K562 (cell line): ENCODE results near the gene SOCS3.

Experiments used
- USF2 ChIP-seq: sonication (generic); formaldehyde crosslinking; IDR thresholded peaks from 2 replicates; pipeline ENCODE4 v1.5.0; 2020; ENCODE audit warnings: missing genetic modification reagents
- ZNF121 ChIP-seq: sonication (generic); formaldehyde crosslinking; conservative IDR thresholded peaks from 2 replicates; pipeline ENCODE4 v1.8.0; 2022; ENCODE audit warnings: missing genetic modification reagents

- TF ChIP-seq USF2 (CRISPR knock-in tag) (no peak), ZNF121 (CRISPR knock-in tag) (no peak)
Measured at GRCh38 chr17:78332991-78333390, 26.9 kb downstream of the SOCS3 start.
